Fibroblast of lung (primary cell): ENCODE measurements around the gene PIK3C2G. TPM values are rescaled to one million over a fixed set of nuclear protein-coding genes. Genes with fewer than 3 reads are reported as not detected.

Experiments used
- DNase-seq, 2 donors: peaks; one replicate each; pipeline versions ENCODE4 v3.0.0 to v3.0.0-alpha.2; 2010; ENCODE audit warnings: low read depth in 2 of 2
- H2AFZ ChIP-seq: 2 replicates; pipeline ENCODE4 v1.5.1; 2012; ENCODE audit warnings: low read length, control low read depth, inconsistent platforms
- H3K27ac ChIP-seq: 2 replicates; pipeline ENCODE4 v1.5.1; 2011; ENCODE audit warnings: low read length, control low read depth; ENCODE audit not compliant: insufficient read depth
- H3K27me3 ChIP-seq: 2 replicates; pipeline ENCODE4 v1.5.1; 2011; ENCODE audit warnings: mild to moderate bottlenecking, low read length; ENCODE audit not compliant: control insufficient read depth, insufficient read depth
- H3K36me3 ChIP-seq: 2 replicates; pipeline ENCODE4 v1.5.1; 2011; ENCODE audit warnings: low read length; ENCODE audit not compliant: control insufficient read depth, insufficient read depth
- H3K4me1 ChIP-seq: 2 replicates; pipeline ENCODE4 v1.5.1; 2011; ENCODE audit warnings: low read length; ENCODE audit not compliant: control insufficient read depth, insufficient read depth; ENCODE audit errors: extremely low read depth
- H3K4me2 ChIP-seq: 2 replicates; pipeline ENCODE4 v1.5.1; 2011; ENCODE audit warnings: low read length, control low read depth; ENCODE audit not compliant: insufficient read depth; ENCODE audit errors: extremely low read depth
- H3K4me3 ChIP-seq, 4 experiments: fragments of 200-600 bp in 1 of 4; sonication (generic) in 1 of 4; replicated peaks in 1 of 4; 2 replicates each; pipeline ENCODE4 v1.5.1; 2011 to 2016; ENCODE audit warnings: low read length in 4 of 4, low read depth in 3 of 4, mild to moderate bottlenecking in 3 of 4, control low read depth in 2 of 4, inconsistent platforms in 1 of 4, mixed read lengths in 1 of 4; ENCODE audit not compliant: insufficient read depth in 1 of 4; ENCODE audit errors: control extremely low read depth in 1 of 4
- H3K79me2 ChIP-seq: 2 replicates; pipeline ENCODE4 v1.5.1; 2012; ENCODE audit warnings: mild to moderate bottlenecking, low read length, inconsistent platforms; ENCODE audit not compliant: control insufficient read depth, insufficient read depth
- H3K9ac ChIP-seq: 2 replicates; pipeline ENCODE4 v1.5.1; 2011; ENCODE audit warnings: mild to moderate bottlenecking, low read length, control low read depth; ENCODE audit not compliant: insufficient read depth
- H3K9me3 ChIP-seq: 2 replicates; pipeline ENCODE4 v1.5.1; 2012; ENCODE audit warnings: low read depth, low read length; ENCODE audit not compliant: control insufficient read depth, insufficient read depth
- H4K20me1 ChIP-seq: 2 replicates; pipeline ENCODE4 v1.5.1; 2011; ENCODE audit warnings: low read length; ENCODE audit not compliant: control insufficient read depth, insufficient read depth; ENCODE audit errors: extremely low read depth
- EZH2 ChIP-seq: IDR thresholded peaks from 2 replicates; pipeline ENCODE4 v1.5.1; 2012; ENCODE audit warnings: low read length, control low read depth, mild to moderate bottlenecking; ENCODE audit errors: missing control alignments
- polyA minus RNA-seq: library from RNA; depleted of rRNA, polyadenylated mRNA; stranded (reverse); fragments of >200 nt; gene quantifications from 2 replicates; pipeline ENCODE4 v1.2.3, GENCODE V29; 2011; ENCODE audit warnings: low replicate concordance
- polyA plus RNA-seq, 2 donors: library from polyadenylated mRNA; depleted of rRNA in 1 of 2; stranded (reverse) in 1 of 2; unstranded in 1 of 2; fragments of >200 nt; gene quantifications; 2 replicates each; pipeline ENCODE4 v1.2.1, GENCODE V29; 2011 to 2012; ENCODE audit warnings: missing spikeins in 1 of 2
- total RNA-seq: library from RNA; depleted of rRNA; stranded (reverse); fragments of >200 nt; gene quantifications from 2 replicates; pipeline ENCODE4 v1.2.1, GENCODE V29; 2014
- TF ChIP-seq, protein P1 (sequence below), 2 donors: IDR thresholded peaks in 1 of 2; conservative IDR thresholded peaks in 1 of 2; 1 replicate in 1 of 2; 2 replicates in 1 of 2; pipeline ENCODE4 v1.5.1; 2011 to 2012; ENCODE audit warnings: low read length in 2 of 2, control low read depth in 1 of 2, inconsistent platforms in 1 of 2, low read depth in 1 of 2, mild to moderate bottlenecking in 1 of 2

Gene PIK3C2G, protein sequence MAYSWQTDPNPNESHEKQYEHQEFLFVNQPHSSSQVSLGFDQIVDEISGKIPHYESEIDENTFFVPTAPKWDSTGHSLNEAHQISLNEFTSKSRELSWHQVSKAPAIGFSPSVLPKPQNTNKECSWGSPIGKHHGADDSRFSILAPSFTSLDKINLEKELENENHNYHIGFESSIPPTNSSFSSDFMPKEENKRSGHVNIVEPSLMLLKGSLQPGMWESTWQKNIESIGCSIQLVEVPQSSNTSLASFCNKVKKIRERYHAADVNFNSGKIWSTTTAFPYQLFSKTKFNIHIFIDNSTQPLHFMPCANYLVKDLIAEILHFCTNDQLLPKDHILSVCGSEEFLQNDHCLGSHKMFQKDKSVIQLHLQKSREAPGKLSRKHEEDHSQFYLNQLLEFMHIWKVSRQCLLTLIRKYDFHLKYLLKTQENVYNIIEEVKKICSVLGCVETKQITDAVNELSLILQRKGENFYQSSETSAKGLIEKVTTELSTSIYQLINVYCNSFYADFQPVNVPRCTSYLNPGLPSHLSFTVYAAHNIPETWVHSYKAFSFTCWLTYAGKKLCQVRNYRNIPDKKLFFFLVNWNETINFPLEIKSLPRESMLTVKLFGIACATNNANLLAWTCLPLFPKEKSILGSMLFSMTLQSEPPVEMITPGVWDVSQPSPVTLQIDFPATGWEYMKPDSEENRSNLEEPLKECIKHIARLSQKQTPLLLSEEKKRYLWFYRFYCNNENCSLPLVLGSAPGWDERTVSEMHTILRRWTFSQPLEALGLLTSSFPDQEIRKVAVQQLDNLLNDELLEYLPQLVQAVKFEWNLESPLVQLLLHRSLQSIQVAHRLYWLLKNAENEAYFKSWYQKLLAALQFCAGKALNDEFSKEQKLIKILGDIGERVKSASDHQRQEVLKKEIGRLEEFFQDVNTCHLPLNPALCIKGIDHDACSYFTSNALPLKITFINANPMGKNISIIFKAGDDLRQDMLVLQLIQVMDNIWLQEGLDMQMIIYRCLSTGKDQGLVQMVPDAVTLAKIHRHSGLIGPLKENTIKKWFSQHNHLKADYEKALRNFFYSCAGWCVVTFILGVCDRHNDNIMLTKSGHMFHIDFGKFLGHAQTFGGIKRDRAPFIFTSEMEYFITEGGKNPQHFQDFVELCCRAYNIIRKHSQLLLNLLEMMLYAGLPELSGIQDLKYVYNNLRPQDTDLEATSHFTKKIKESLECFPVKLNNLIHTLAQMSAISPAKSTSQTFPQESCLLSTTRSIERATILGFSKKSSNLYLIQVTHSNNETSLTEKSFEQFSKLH (N-terminal part only)
- not detected in 2 replicates for total RNA-seq
- not detected in 2 replicates for polyA plus RNA-seq
- polyA plus RNA-seq (2012) = not detected in 2 replicates
- polyA minus RNA-seq = not detected in 2 replicates

DNA sequence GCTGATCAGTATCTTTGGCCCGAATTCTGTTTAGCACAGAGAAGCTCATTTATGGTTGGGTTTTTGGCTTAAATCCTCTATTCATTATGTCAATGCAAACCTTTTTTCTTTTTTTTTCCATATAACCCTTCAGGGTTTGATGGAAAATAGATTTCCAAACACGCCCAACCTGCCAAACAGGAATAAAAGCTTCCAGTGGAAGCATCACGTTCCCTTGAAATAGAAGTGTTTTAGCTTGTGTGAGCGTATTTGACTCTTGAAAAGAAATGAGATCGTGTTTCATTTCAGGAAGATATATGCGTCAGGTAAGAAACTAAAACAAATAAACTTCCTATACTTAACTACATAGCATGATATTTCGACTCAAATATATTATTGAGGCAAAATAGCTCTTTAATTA, at the start of gene PIK3C2G:
PIK3C2G (plus strand) TSS at position 246 of the 400 bp plus-strand sequence. CDS start 20,564 bp downstream, outside the sequence.
- Histone ChIP-seq H3K4me2 (no peak within 1 kb of the TSS), H3K4me3 (no peak within 1 kb of the TSS), H3K36me3 (no peaks in the 10 kb centered on the region), H4K20me1 (no peaks in the 10 kb centered on the region), H3K27ac (no peak within 1 kb of the TSS), H2AFZ (no peak within 1 kb of the TSS), H3K9me3 (no peaks in the 10 kb centered on the region), H3K4me1 (no peaks in the 10 kb centered on the region), H3K79me2 (no peaks in the 10 kb centered on the region), H3K27me3 (no peaks in the 10 kb centered on the region), H3K9ac (no peak within 1 kb of the TSS)
- no peak for TF ChIP-seq EZH2
- TF ChIP-seq, protein P1, sequence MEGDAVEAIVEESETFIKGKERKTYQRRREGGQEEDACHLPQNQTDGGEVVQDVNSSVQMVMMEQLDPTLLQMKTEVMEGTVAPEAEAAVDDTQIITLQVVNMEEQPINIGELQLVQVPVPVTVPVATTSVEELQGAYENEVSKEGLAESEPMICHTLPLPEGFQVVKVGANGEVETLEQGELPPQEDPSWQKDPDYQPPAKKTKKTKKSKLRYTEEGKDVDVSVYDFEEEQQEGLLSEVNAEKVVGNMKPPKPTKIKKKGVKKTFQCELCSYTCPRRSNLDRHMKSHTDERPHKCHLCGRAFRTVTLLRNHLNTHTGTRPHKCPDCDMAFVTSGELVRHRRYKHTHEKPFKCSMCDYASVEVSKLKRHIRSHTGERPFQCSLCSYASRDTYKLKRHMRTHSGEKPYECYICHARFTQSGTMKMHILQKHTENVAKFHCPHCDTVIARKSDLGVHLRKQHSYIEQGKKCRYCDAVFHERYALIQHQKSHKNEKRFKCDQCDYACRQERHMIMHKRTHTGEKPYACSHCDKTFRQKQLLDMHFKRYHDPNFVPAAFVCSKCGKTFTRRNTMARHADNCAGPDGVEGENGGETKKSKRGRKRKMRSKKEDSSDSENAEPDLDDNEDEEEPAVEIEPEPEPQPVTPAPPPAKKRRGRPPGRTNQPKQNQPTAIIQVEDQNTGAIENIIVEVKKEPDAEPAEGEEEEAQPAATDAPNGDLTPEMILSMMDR (conservative IDR thresholded peaks at IDR 0.05 in 1 of 2, IDR thresholded peaks at IDR 0.05 in 1 of 2; ENCODE audit: low read depth in 1 of 2, low read length in 2 of 2) = no peak
- no peak for DNase-seq

DNA sequence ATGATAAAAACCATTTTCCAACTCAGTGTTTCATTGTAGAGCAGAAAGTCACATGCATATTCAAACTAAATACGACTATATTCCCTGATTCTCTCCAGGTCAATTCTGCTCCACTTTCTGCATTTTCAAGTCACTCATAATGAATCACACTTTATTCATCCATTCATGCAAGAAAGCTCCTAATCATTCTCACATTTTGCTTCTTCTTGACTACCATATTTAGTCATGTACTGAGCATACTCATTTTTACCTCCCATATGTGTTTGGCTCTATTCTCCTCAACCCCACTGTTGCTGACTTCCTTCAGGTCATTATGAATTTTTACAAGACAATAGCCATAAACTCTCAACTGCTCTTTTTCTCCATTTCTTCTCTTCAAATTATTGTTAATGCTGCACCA, 43.4 kb upstream of the PIK3C2G start:
- Histone ChIP-seq H3K9ac (no peak overlapping the region), H3K4me1 (no peaks in the 10 kb centered on the region), H3K27me3 (no peaks in the 10 kb centered on the region), H3K36me3 (no peaks in the 10 kb centered on the region), H3K27ac (no peak overlapping the region), H4K20me1 (no peaks in the 10 kb centered on the region), H3K79me2 (no peaks in the 10 kb centered on the region), H3K9me3 (no peaks in the 10 kb centered on the region), H3K4me3 (no peak overlapping the region), H2AFZ (no peak overlapping the region), H3K4me2 (no peak overlapping the region)
- TF ChIP-seq, protein P1 (conservative IDR thresholded peaks at IDR 0.05 in 1 of 2, IDR thresholded peaks at IDR 0.05 in 1 of 2; ENCODE audit: low read depth in 1 of 2, low read length in 2 of 2) = no peak
- no peak for TF ChIP-seq EZH2
- peak in 1 of 2 donors; percentile 59 for DNase-seq
